ENCODE data around the gene ARHGAP26.
A peak's percentile ranks its signal among the peaks of the same experiment; 100 is the strongest.

- TF ChIP-seq CTCF (IDR thresholded peaks at IDR 0.05) (peak in 4 of 6 experiments; percentile 52 to 65 (median 62)), POLR2A (IDR thresholded peaks at IDR 0.05) (no peak)
Measured at GRCh38 chr5:143002459-143003327, 232.5 kb downstream of the ARHGAP26 start.
